K562 (cell line): ENCODE measurements around the gene FES. TPM values are rescaled to one million over a fixed set of nuclear protein-coding genes. Genes with fewer than 3 reads are reported as not detected.

ENCODE experiments used
- polyA plus RNA-seq, 8 experiments: library from polyadenylated mRNA; depleted of rRNA in 4 of 8; stranded (reverse) in 5 of 8; unstranded in 3 of 8; fragments of >200 nt; fragmentation: Nextera tagmentation in 2 of 8; fragmentation: Illumina TruSeq in 1 of 8; extraction: Ambion mirVana in 2 of 8; extraction: Trizol in 1 of 8; gene quantifications; 2 replicates each; pipeline versions ENCODE4 v1.2.1 to v1.2.3, GENCODE V29; 2011 to 2014; ENCODE audit warnings: inconsistent platforms in 1 of 8, missing spikeins in 1 of 8
- small RNA-seq: library from RNA; depleted of rRNA; stranded (forward); fragments of <200 nt; gene quantifications from one replicate; pipeline ENCODE3, GENCODE V24; 2014
- total RNA-seq, 7 experiments: library from RNA; depleted of rRNA in 6 of 7; stranded (reverse); fragments of >200 nt in 6 of 7; fragmentation: Illumina TruSeq in 2 of 7; extraction: Trizol in 2 of 7; gene quantifications; 2 replicates each; pipeline versions ENCODE4 v1.2.1 to v1.2.3, GENCODE V29; 2011 to 2021; ENCODE audit warnings: low replicate concordance in 1 of 7

FES gene
- total and polyA plus RNA-seq, 9 of the 15 experiments (the other 6 are each of a cell fraction or from before 2014, with no cell fraction given) = 0.38 to 2.6 (median 0.82) TPM

Small RNA genes within 50 kb of the gene (small RNA-seq; reads per million reads assigned to genes)
- gene RN7SL363P = not detected

Other genes starting within 250 kb of the FES start
Only the 7 nearest of the 9 such genes appear.
- gene FURIN, start 15.9 kb upstream of the FES start, total RNA-seq (2014; rRNA removed) = 49.9 and 69.9 TPM in 2 replicates
- 10.0 and 11.7 TPM in 2 replicates for gene FURIN, start 15.9 kb upstream of the FES start, total RNA-seq (2014; rRNA removed; fragmentation: Illumina TruSeq; extraction: Trizol)
- gene FURIN, start 15.9 kb upstream of the FES start, total RNA-seq (2015; rRNA removed; fragmentation: Illumina TruSeq; extraction: Trizol) = 34.8 and 36.0 TPM in 2 replicates
- 93.5 and 99.9 TPM in 2 replicates for gene FURIN, start 15.9 kb upstream of the FES start, total RNA-seq (2021)
- 22.4 and 30.8 TPM in 2 replicates for gene FURIN, start 15.9 kb upstream of the FES start, polyA plus RNA-seq (2011; rRNA removed)
- gene FURIN, start 15.9 kb upstream of the FES start, polyA plus RNA-seq (2014; fragmentation: Illumina TruSeq; extraction: Trizol) = 36.4 and 61.7 TPM in 2 replicates
- 1 to 10 TPM in 1 of 2 experiments, under 1 TPM in 1; 0.92 to 1.1 TPM for gene FURIN, start 15.9 kb upstream of the FES start, polyA plus RNA-seq (2014; fragmentation: Nextera tagmentation; extraction: Ambion mirVana)
- gene FURIN, start 15.9 kb upstream of the FES start, polyA plus RNA-seq (2014; rRNA removed) = 49.1 and 50.3 TPM in 2 replicates
- gene MAN2A2, start 18.8 kb downstream of the FES start, total RNA-seq (2014; rRNA removed) = 35.0 and 53.7 TPM in 2 replicates
- gene MAN2A2, start 18.8 kb downstream of the FES start, total RNA-seq (2014; rRNA removed; fragmentation: Illumina TruSeq; extraction: Trizol) = 20.6 and 25.0 TPM in 2 replicates
- 43.3 and 43.4 TPM in 2 replicates for gene MAN2A2, start 18.8 kb downstream of the FES start, total RNA-seq (2015; rRNA removed; fragmentation: Illumina TruSeq; extraction: Trizol)
- gene MAN2A2, start 18.8 kb downstream of the FES start, total RNA-seq (2021) = 116 and 151 TPM in 2 replicates
- 71.7 and 195 TPM in 2 replicates for gene MAN2A2, start 18.8 kb downstream of the FES start, polyA plus RNA-seq (2011; rRNA removed)
- gene MAN2A2, start 18.8 kb downstream of the FES start, polyA plus RNA-seq (2014; fragmentation: Illumina TruSeq; extraction: Trizol) = 130 and 131 TPM in 2 replicates
- gene MAN2A2, start 18.8 kb downstream of the FES start, polyA plus RNA-seq (2014; fragmentation: Nextera tagmentation; extraction: Ambion mirVana) = 10 to 100 TPM in 1 of 2 experiments, 1 to 10 TPM in 1; 7.3 to 13.7 TPM
- 114 and 121 TPM in 2 replicates for gene MAN2A2, start 18.8 kb downstream of the FES start, polyA plus RNA-seq (2014; rRNA removed)
- gene HDDC3, start 48.0 kb downstream of the FES start, total RNA-seq (2014; rRNA removed) = 54.1 and 64.9 TPM in 2 replicates
- gene HDDC3, start 48.0 kb downstream of the FES start, total RNA-seq (2014; rRNA removed; fragmentation: Illumina TruSeq; extraction: Trizol) = 28.2 and 33.0 TPM in 2 replicates
- gene HDDC3, start 48.0 kb downstream of the FES start, total RNA-seq (2015; rRNA removed; fragmentation: Illumina TruSeq; extraction: Trizol) = 36.6 and 36.9 TPM in 2 replicates
- 42.6 and 43.0 TPM in 2 replicates for gene HDDC3, start 48.0 kb downstream of the FES start, total RNA-seq (2021)
- gene HDDC3, start 48.0 kb downstream of the FES start, polyA plus RNA-seq (2011; rRNA removed) = 30.8 and 33.4 TPM in 2 replicates
- gene HDDC3, start 48.0 kb downstream of the FES start, polyA plus RNA-seq (2014; fragmentation: Illumina TruSeq; extraction: Trizol) = 51.7 and 54.2 TPM in 2 replicates
- gene HDDC3, start 48.0 kb downstream of the FES start, polyA plus RNA-seq (2014; fragmentation: Nextera tagmentation; extraction: Ambion mirVana) = 10 to 100 TPM; 14.9 to 21.3 TPM
- gene HDDC3, start 48.0 kb downstream of the FES start, polyA plus RNA-seq (2014; rRNA removed) = 55.8 and 65.8 TPM in 2 replicates
- gene UNC45A, start 50.8 kb downstream of the FES start, total RNA-seq (2014; rRNA removed) = 59.8 and 65.2 TPM in 2 replicates
- 19.2 and 22.6 TPM in 2 replicates for gene UNC45A, start 50.8 kb downstream of the FES start, total RNA-seq (2014; rRNA removed; fragmentation: Illumina TruSeq; extraction: Trizol)
- gene UNC45A, start 50.8 kb downstream of the FES start, total RNA-seq (2015; rRNA removed; fragmentation: Illumina TruSeq; extraction: Trizol) = 47.7 and 52.5 TPM in 2 replicates
- 79.0 and 79.3 TPM in 2 replicates for gene UNC45A, start 50.8 kb downstream of the FES start, total RNA-seq (2021)
- 43.7 and 56.7 TPM in 2 replicates for gene UNC45A, start 50.8 kb downstream of the FES start, polyA plus RNA-seq (2011; rRNA removed)
- gene UNC45A, start 50.8 kb downstream of the FES start, polyA plus RNA-seq (2014; fragmentation: Illumina TruSeq; extraction: Trizol) = 35.7 and 46.7 TPM in 2 replicates
- 10 to 100 TPM; 22.4 to 23.1 TPM for gene UNC45A, start 50.8 kb downstream of the FES start, polyA plus RNA-seq (2014; fragmentation: Nextera tagmentation; extraction: Ambion mirVana)
- gene UNC45A, start 50.8 kb downstream of the FES start, polyA plus RNA-seq (2014; rRNA removed) = 54.5 and 55.5 TPM in 2 replicates
- gene RCCD1, start 70.4 kb downstream of the FES start, total RNA-seq (2014; rRNA removed) = 38.1 and 41.2 TPM in 2 replicates
- 17.0 and 18.0 TPM in 2 replicates for gene RCCD1, start 70.4 kb downstream of the FES start, total RNA-seq (2014; rRNA removed; fragmentation: Illumina TruSeq; extraction: Trizol)
- gene RCCD1, start 70.4 kb downstream of the FES start, total RNA-seq (2015; rRNA removed; fragmentation: Illumina TruSeq; extraction: Trizol) = 16.7 and 23.7 TPM in 2 replicates
- 44.0 and 45.9 TPM in 2 replicates for gene RCCD1, start 70.4 kb downstream of the FES start, total RNA-seq (2021)
- gene RCCD1, start 70.4 kb downstream of the FES start, polyA plus RNA-seq (2011; rRNA removed) = 28.5 and 39.6 TPM in 2 replicates
- gene RCCD1, start 70.4 kb downstream of the FES start, polyA plus RNA-seq (2014; fragmentation: Illumina TruSeq; extraction: Trizol) = 22.3 and 24.7 TPM in 2 replicates
- 10 to 100 TPM; 11.1 to 12.2 TPM for gene RCCD1, start 70.4 kb downstream of the FES start, polyA plus RNA-seq (2014; fragmentation: Nextera tagmentation; extraction: Ambion mirVana)
- gene RCCD1, start 70.4 kb downstream of the FES start, polyA plus RNA-seq (2014; rRNA removed) = 45.2 and 51.4 TPM in 2 replicates
- gene PRC1, start 110.0 kb downstream of the FES start, total RNA-seq (2014; rRNA removed) = 226 and 263 TPM in 2 replicates
- 201 and 210 TPM in 2 replicates for gene PRC1, start 110.0 kb downstream of the FES start, total RNA-seq (2014; rRNA removed; fragmentation: Illumina TruSeq; extraction: Trizol)
- 223 and 228 TPM in 2 replicates for gene PRC1, start 110.0 kb downstream of the FES start, total RNA-seq (2015; rRNA removed; fragmentation: Illumina TruSeq; extraction: Trizol)
- gene PRC1, start 110.0 kb downstream of the FES start, total RNA-seq (2021) = 150 and 181 TPM in 2 replicates
- 391 and 460 TPM in 2 replicates for gene PRC1, start 110.0 kb downstream of the FES start, polyA plus RNA-seq (2011; rRNA removed)
- gene PRC1, start 110.0 kb downstream of the FES start, polyA plus RNA-seq (2014; fragmentation: Illumina TruSeq; extraction: Trizol) = 248 and 284 TPM in 2 replicates
- 100 to 1,000 TPM; 156 to 240 TPM for gene PRC1, start 110.0 kb downstream of the FES start, polyA plus RNA-seq (2014; fragmentation: Nextera tagmentation; extraction: Ambion mirVana)
- 256 and 264 TPM in 2 replicates for gene PRC1, start 110.0 kb downstream of the FES start, polyA plus RNA-seq (2014; rRNA removed)
- 9.4 and 10.2 TPM in 2 replicates for gene VPS33B, start 138.1 kb downstream of the FES start, total RNA-seq (2014; rRNA removed)
- 14.3 and 14.8 TPM in 2 replicates for gene VPS33B, start 138.1 kb downstream of the FES start, total RNA-seq (2014; rRNA removed; fragmentation: Illumina TruSeq; extraction: Trizol)
- 13.0 and 13.5 TPM in 2 replicates for gene VPS33B, start 138.1 kb downstream of the FES start, total RNA-seq (2015; rRNA removed; fragmentation: Illumina TruSeq; extraction: Trizol)
- gene VPS33B, start 138.1 kb downstream of the FES start, total RNA-seq (2021) = 19.6 and 19.9 TPM in 2 replicates
- gene VPS33B, start 138.1 kb downstream of the FES start, polyA plus RNA-seq (2011; rRNA removed) = 25.5 and 28.0 TPM in 2 replicates
- gene VPS33B, start 138.1 kb downstream of the FES start, polyA plus RNA-seq (2014; fragmentation: Illumina TruSeq; extraction: Trizol) = 12.4 and 16.3 TPM in 2 replicates
- gene VPS33B, start 138.1 kb downstream of the FES start, polyA plus RNA-seq (2014; fragmentation: Nextera tagmentation; extraction: Ambion mirVana) = 10 to 100 TPM in 1 of 2 experiments, 1 to 10 TPM in 1; 9.8 to 10.7 TPM
- gene VPS33B, start 138.1 kb downstream of the FES start, polyA plus RNA-seq (2014; rRNA removed) = 12.7 and 15.1 TPM in 2 replicates